WTC11 (cell line): ENCODE results near the gene RAB4A. TPM values are rescaled to one million over a fixed set of nuclear protein-coding genes. Genes with fewer than 3 reads are reported as not detected.
A peak's percentile ranks its signal among the peaks of the same experiment; 100 is the strongest.

ENCODE experiments used
- ATAC-seq: fragments of 200-7000 bp; cut with Tn5 transposase; 2 replicates; pipeline ENCODE4 v1.10.0; 2021; ENCODE audit warnings: mild to moderate bottlenecking, moderate library complexity
- CTCF ChIA-PET: fragments of 300-600 bp; sonication (Branson Sonifier 250); formaldehyde crosslinking; loops from one replicate; lab custom pipeline; 2021; ENCODE audit warnings: antibody characterized with exemption; lab: Charles Lee
- POLR2A ChIA-PET: fragments of 350-600 bp; sonication (Branson Sonifier 250); formaldehyde crosslinking; loops from one replicate; lab custom pipeline; 2021; ENCODE audit warnings: antibody characterized with exemption; lab: Charles Lee
- DNase-seq: peaks from one replicate; pipeline ENCODE4 v3.0.0; 2021; ENCODE audit warnings: low spot score
- H3K27ac Mint-ChIP-seq: 2 replicates; pipeline ENCODE4 v1.8.0; 2021; ENCODE audit warnings: mixed read lengths
- H3K27me3 Mint-ChIP-seq: 2 replicates; pipeline ENCODE4 v1.8.0; 2021; ENCODE audit warnings: low read depth, mild to moderate bottlenecking, moderate library complexity, mixed read lengths
- H3K36me3 Mint-ChIP-seq: 2 replicates; pipeline ENCODE4 v1.8.0; 2021; ENCODE audit warnings: mixed read lengths
- H3K4me1 Mint-ChIP-seq: 2 replicates; pipeline ENCODE4 v1.8.0; 2022; ENCODE audit warnings: mixed read lengths
- H3K4me3 Mint-ChIP-seq: 2 replicates; pipeline ENCODE4 v1.8.0; 2021; ENCODE audit warnings: mild to moderate bottlenecking, moderate library complexity, mixed read lengths
- H3K9me3 Mint-ChIP-seq: 2 replicates; pipeline ENCODE4 v1.8.0; 2021; ENCODE audit warnings: mixed read lengths
- EMX1 ChIP-seq: fragments of 250-450 bp; sonication (Bioruptor Pico); IDR thresholded peaks from 2 replicates; pipeline ENCODE4 v1.8.0; 2021; ENCODE audit warnings: mild to moderate bottlenecking
- ETV6 ChIP-seq: sonication (generic); formaldehyde crosslinking; IDR thresholded peaks from 2 replicates; pipeline ENCODE4 v1.8.1; 2022; ENCODE audit warnings: mild to moderate bottlenecking, missing genetic modification reagents
- FOXJ3 ChIP-seq: sonication (generic); formaldehyde crosslinking; IDR thresholded peaks from 2 replicates; pipeline ENCODE4 v1.9.0; 2021; ENCODE audit warnings: missing genetic modification reagents, mild to moderate bottlenecking, borderline replicate concordance
- FOXP1 ChIP-seq: sonication (generic); formaldehyde crosslinking; IDR thresholded peaks from 2 replicates; pipeline ENCODE4 v1.8.0; 2022; ENCODE audit warnings: missing genetic modification reagents, mild to moderate bottlenecking, moderate library complexity, borderline replicate concordance
- GABPB1 ChIP-seq: sonication (generic); formaldehyde crosslinking; IDR thresholded peaks from 2 replicates; pipeline ENCODE4 v1.8.1; 2023; ENCODE audit warnings: mild to moderate bottlenecking, missing genetic modification reagents
- GRHL2 ChIP-seq: fragments of 250-450 bp; sonication (Bioruptor Pico); IDR thresholded peaks from 2 replicates; pipeline ENCODE4 v1.8.0; 2022; ENCODE audit warnings: mild to moderate bottlenecking, moderate library complexity; ENCODE audit not compliant: insufficient replicate concordance, severe bottlenecking
- GTF2I ChIP-seq: fragments of 250-450 bp; sonication (Bioruptor Pico); conservative IDR thresholded peaks from 2 replicates; pipeline ENCODE4 v1.4.0; 2021; ENCODE audit warnings: mild to moderate bottlenecking
- KAT7 ChIP-seq: sonication (generic); formaldehyde crosslinking; IDR thresholded peaks from 2 replicates; pipeline ENCODE4 v1.8.1; 2023; ENCODE audit warnings: missing genetic modification reagents, mild to moderate bottlenecking, borderline replicate concordance
- NFE2L1 ChIP-seq: sonication (generic); formaldehyde crosslinking; IDR thresholded peaks from 2 replicates; pipeline ENCODE4 v1.8.1; 2023; ENCODE audit warnings: missing genetic modification reagents
- NFYB ChIP-seq: sonication (generic); formaldehyde crosslinking; conservative IDR thresholded peaks from 2 replicates; pipeline ENCODE4 v1.8.0; 2022; ENCODE audit warnings: low read depth, missing genetic modification reagents
- ZNF121 ChIP-seq: sonication (generic); formaldehyde crosslinking; IDR thresholded peaks from 2 replicates; pipeline ENCODE4 v1.8.0; 2023; ENCODE audit warnings: missing genetic modification reagents
- total RNA-seq: library from RNA; stranded (reverse); gene quantifications from 3 replicates; pipeline ENCODE4 v1.2.3, GENCODE V29; 2021
- TF ChIP-seq, protein P1 (sequence below): sonication (generic); formaldehyde crosslinking; IDR thresholded peaks from 2 replicates; pipeline ENCODE4 v1.8.1; 2022; ENCODE audit warnings: missing genetic modification reagents, borderline replicate concordance
- TF ChIP-seq, protein P2 (sequence below): sonication (generic); formaldehyde crosslinking; IDR thresholded peaks from 2 replicates; pipeline ENCODE4 v1.8.0; 2022; ENCODE audit warnings: missing genetic modification reagents
- TF ChIP-seq, protein P3 (sequence below): fragments of 250-450 bp; sonication (Bioruptor Pico); IDR thresholded peaks from 2 replicates; pipeline ENCODE4 v1.8.0; 2021; ENCODE audit warnings: mild to moderate bottlenecking
- TF ChIP-seq, protein P4 (sequence below): fragments of 200-600 bp; IDR thresholded peaks from 2 replicates; pipeline ENCODE4 v1.8.0; 2022; ENCODE audit warnings: antibody characterized with exemption

Gene RAB4A
- total RNA-seq, 1 experiment from 2014 or later, result 67.9 TPM

DNA sequence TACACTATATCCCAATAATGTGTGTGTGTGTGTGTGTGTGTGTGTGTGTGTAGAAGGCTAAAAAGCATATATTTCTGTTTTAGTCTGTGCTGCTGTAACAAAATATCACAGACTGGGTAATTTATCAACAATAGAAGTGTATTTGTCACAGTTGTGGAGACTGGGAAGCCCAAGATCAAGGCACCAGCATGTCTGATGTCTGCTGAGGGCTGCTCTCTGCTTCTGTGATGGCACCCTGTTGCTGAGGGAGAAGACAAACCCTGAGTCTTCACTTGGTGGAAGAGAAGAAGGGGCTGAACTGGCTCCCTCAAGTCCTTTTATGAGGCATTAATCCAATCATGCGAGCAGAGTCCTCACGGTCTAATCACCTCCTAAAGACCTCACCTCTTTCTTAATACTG, 23.0 kb upstream of the RAB4A start:
- CTCF ChIA-PET, result no interaction called here
- H3K9me3 Mint-ChIP-seq, result peaks cover 20% of the 10 kb centered on the region
- H3K27me3 Mint-ChIP-seq, result no peaks in the 10 kb centered on the region; the same call in 1 of the 2 replicates
- H3K4me1 Mint-ChIP-seq, result peaks cover 21% of the 10 kb centered on the region
- H3K36me3 Mint-ChIP-seq, result peaks cover 17% of the 10 kb centered on the region
- ATAC-seq (no peak), DNase-seq (no peak)
- H3K27ac Mint-ChIP-seq, result no peak overlapping the region
- TF ChIP-seq NFYB (CRISPR knock-in tag) (no peak), KAT7 (CRISPR knock-in tag) (no peak), FOXP1 (no peak), GABPB1 (CRISPR knock-in tag) (no peak), FOXJ3 (CRISPR knock-in tag) (no peak), GTF2I (CRISPR knock-in tag) (no peak), EMX1 (CRISPR knock-in tag) (no peak), ETV6 (CRISPR knock-in tag) (no peak)
- TF ChIP-seq, protein P1, sequence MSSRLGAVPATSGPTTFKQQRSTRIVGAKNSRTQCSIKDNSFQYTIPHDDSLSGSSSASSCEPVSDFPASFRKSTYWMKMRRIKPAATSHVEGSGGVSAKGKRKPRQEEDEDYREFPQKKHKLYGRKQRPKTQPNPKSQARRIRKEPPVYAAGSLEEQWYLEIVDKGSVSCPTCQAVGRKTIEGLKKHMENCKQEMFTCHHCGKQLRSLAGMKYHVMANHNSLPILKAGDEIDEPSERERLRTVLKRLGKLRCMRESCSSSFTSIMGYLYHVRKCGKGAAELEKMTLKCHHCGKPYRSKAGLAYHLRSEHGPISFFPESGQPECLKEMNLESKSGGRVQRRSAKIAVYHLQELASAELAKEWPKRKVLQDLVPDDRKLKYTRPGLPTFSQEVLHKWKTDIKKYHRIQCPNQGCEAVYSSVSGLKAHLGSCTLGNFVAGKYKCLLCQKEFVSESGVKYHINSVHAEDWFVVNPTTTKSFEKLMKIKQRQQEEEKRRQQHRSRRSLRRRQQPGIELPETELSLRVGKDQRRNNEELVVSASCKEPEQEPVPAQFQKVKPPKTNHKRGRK (CRISPR knock-in tag), result no peak
- POLR2A ChIA-PET, result no interaction called here
- H3K4me3 Mint-ChIP-seq, result no peak overlapping the region

DNA sequence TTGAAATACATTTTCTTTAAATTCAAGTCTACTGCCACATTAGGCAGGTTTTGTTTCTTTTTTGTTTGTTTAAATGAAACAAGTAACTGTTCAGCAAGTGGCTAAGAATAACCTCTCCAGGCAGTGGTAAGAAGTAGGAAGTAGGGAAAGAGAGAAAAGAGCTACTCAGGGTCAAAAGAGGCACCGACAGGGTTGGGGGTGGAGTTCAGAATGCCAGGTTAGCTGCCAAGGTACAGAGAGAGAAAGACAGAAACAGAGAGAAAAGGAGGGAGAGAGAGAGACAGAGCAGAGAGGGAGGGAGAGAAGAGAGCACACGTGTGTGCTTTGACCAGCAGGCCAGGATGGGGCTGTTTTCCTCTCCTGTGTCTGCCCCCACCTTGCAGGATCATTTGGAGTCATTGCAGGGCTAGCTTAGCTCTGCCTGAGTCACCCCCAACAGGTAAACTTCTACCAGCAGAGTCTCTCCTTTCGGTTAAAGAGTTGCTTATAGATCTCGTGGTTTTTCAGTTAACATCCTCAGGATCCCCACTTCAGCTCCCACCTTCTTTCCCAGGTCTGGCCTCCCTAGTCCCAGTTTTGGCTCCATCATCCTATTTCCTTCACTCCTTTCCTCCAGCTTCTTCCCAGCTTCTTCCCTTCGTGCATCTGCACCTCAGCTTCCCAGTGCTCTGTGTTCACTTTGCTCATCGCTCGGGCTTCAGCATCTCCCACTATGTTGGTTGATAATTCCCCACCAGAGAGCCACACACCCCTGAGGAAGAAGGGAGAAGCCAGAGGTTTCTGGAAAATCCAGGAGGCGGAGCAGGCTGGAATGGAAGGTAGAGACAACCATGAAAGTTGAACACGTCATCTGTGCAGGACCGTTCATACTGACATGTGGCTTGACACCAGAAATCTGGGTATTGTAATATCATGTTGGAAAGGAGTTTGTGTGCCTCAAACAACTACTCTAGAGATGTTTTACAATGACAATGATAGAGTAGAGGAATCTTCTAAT, 21.8 kb upstream of the RAB4A start:
- peak; percentile 40 for ATAC-seq
- H3K4me1 Mint-ChIP-seq, result peaks cover 30% of the 10 kb centered on the region
- peaks cover 7% of the 10 kb centered on the region for H3K36me3 Mint-ChIP-seq
- no peak overlapping the region for H3K27ac Mint-ChIP-seq
- H3K27me3 Mint-ChIP-seq, result no peaks in the 10 kb centered on the region; the same call in 1 of the 2 replicates
- ChIA-PET POLR2A (interaction anchor here (0.6 kb wide), 1 partner anchor 221 kb away, joined by 4 read pairs; no protein-coding TSS in a partner anchor), CTCF (interaction anchor here (0.8 to 1.5 kb wide), 3 partner anchors 9 to 21 kb away, joined by 3 to 4 read pairs (median 4); no protein-coding TSS in a partner anchor)
- peaks cover 8% of the 10 kb centered on the region for H3K9me3 Mint-ChIP-seq
- no peak for DNase-seq
- no peak overlapping the region for H3K4me3 Mint-ChIP-seq
- no peak for TF ChIP-seq GABPB1 (CRISPR knock-in tag)
- TF ChIP-seq, protein P2, sequence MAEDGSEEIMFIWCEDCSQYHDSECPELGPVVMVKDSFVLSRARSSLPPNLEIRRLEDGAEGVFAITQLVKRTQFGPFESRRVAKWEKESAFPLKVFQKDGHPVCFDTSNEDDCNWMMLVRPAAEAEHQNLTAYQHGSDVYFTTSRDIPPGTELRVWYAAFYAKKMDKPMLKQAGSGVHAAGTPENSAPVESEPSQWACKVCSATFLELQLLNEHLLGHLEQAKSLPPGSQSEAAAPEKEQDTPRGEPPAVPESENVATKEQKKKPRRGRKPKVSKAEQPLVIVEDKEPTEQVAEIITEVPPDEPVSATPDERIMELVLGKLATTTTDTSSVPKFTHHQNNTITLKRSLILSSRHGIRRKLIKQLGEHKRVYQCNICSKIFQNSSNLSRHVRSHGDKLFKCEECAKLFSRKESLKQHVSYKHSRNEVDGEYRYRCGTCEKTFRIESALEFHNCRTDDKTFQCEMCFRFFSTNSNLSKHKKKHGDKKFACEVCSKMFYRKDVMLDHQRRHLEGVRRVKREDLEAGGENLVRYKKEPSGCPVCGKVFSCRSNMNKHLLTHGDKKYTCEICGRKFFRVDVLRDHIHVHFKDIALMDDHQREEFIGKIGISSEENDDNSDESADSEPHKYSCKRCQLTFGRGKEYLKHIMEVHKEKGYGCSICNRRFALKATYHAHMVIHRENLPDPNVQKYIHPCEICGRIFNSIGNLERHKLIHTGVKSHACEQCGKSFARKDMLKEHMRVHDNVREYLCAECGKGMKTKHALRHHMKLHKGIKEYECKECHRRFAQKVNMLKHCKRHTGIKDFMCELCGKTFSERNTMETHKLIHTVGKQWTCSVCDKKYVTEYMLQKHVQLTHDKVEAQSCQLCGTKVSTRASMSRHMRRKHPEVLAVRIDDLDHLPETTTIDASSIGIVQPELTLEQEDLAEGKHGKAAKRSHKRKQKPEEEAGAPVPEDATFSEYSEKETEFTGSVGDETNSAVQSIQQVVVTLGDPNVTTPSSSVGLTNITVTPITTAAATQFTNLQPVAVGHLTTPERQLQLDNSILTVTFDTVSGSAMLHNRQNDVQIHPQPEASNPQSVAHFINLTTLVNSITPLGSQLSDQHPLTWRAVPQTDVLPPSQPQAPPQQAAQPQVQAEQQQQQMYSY (CRISPR knock-in tag), result peak; percentile 95
- TF ChIP-seq, protein P3, sequence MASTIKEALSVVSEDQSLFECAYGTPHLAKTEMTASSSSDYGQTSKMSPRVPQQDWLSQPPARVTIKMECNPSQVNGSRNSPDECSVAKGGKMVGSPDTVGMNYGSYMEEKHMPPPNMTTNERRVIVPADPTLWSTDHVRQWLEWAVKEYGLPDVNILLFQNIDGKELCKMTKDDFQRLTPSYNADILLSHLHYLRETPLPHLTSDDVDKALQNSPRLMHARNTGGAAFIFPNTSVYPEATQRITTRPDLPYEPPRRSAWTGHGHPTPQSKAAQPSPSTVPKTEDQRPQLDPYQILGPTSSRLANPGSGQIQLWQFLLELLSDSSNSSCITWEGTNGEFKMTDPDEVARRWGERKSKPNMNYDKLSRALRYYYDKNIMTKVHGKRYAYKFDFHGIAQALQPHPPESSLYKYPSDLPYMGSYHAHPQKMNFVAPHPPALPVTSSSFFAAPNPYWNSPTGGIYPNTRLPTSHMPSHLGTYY (CRISPR knock-in tag), result no peak

DNA sequence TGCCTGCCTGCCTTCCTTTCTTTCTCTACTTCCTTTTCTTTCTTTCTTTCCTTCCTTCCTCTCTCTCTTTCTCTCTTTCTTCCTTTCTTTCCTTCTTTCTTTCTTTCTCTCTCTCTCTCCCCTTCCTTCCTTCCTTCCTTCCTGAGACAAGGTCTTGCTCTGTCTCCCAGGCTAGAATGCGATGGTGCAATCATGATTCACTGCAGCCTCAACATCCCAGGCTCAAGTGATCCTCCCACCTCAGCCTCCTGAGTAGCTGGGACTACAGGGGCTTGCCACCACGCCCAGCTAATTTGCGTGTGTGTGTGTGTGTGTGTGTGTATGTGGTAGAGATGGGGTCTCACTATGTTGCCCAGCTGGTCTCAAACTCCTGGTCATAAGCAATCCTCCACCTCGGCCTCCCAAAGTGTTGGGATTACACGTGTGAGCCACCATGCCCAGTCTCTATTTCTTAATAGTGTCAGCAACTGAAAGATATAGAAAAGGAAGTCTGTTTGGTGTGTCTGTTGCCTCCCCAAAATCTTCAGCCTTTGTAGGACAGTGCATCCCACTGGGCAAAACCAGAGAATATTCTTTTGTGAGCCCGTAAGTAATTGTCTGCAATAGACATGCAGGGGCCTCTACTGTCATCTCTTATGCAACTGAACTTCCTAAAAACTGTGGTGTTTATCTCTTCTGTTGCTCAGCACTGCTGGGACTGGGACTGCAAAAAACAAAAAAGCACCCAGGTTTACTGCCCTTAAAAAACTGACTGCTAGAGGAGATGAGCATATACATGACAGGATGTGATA, 20.9 kb upstream of the RAB4A start:
- TF ChIP-seq ZNF121 (peak; percentile 93), GRHL2 (no peak), NFE2L1 (CRISPR knock-in tag) (no peak)
- TF ChIP-seq, protein P4, sequence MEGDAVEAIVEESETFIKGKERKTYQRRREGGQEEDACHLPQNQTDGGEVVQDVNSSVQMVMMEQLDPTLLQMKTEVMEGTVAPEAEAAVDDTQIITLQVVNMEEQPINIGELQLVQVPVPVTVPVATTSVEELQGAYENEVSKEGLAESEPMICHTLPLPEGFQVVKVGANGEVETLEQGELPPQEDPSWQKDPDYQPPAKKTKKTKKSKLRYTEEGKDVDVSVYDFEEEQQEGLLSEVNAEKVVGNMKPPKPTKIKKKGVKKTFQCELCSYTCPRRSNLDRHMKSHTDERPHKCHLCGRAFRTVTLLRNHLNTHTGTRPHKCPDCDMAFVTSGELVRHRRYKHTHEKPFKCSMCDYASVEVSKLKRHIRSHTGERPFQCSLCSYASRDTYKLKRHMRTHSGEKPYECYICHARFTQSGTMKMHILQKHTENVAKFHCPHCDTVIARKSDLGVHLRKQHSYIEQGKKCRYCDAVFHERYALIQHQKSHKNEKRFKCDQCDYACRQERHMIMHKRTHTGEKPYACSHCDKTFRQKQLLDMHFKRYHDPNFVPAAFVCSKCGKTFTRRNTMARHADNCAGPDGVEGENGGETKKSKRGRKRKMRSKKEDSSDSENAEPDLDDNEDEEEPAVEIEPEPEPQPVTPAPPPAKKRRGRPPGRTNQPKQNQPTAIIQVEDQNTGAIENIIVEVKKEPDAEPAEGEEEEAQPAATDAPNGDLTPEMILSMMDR, result no peak
- POLR2A ChIA-PET, result no interaction called here
- Mint-ChIP-seq H3K4me3 (no peak overlapping the region), H3K36me3 (no peaks in the 10 kb centered on the region), H3K4me1 (peaks cover 33% of the 10 kb centered on the region), H3K27ac (no peak overlapping the region), H3K9me3 (no peaks in the 10 kb centered on the region), H3K27me3 (no peaks in the 10 kb centered on the region; the same call in 1 of the 2 replicates)
- DNase-seq, result no peak
- CTCF ChIA-PET, result interaction anchor here (1.5 kb wide), 1 partner anchor 20 kb away, joined by 4 read pairs; no protein-coding TSS in a partner anchor
- no peak for ATAC-seq
